ENCODE results near the gene COX4I1.

- TF ChIP-seq POLR2A (IDR thresholded peaks at IDR 0.05; ENCODE audit: low read length) (no peak), GATA1 (IDR thresholded peaks at IDR 0.05; ENCODE audit: low read depth, low read length) (no peak)
Measured at GRCh38 chr16:85784813-85785212, 14.7 kb upstream of the COX4I1 start.

All from erythroblast (primary cell).